H1 (cell line): ENCODE data around the gene ASB13. TPM values are rescaled to one million over a fixed set of nuclear protein-coding genes. Genes with fewer than 3 reads are reported as not detected.
A peak's percentile ranks its signal among the peaks of the same experiment; 100 is the strongest.

ENCODE experiments used
- CTCF ChIA-PET: fragments of 300-600 bp; sonication (Branson Sonifier 250); formaldehyde crosslinking; loops from one replicate; lab custom pipeline; 2021; ENCODE audit not compliant: partially characterized antibody; lab: Charles Lee
- POLR2A ChIA-PET: fragments of 300-600 bp; sonication (Branson Sonifier 250); formaldehyde crosslinking; loops from one replicate; lab custom pipeline; 2021; ENCODE audit warnings: inconsistent platforms; ENCODE audit not compliant: partially characterized antibody; lab: Charles Lee
- DNase-seq, 2 experiments: peaks; one replicate each; pipeline versions ENCODE4 v3.0.0 to v3.0.0-alpha.2; 2010 to 2022; ENCODE audit warnings: low spot score in 2 of 2, low read depth in 1 of 2, mixed read lengths in 1 of 2
- FAIRE-seq: peaks from 2 replicates; lab custom pipeline; 2011; peaks lifted over from hg19 to GRCh38; lab: Jason Lieb, UNC
- H2AFZ ChIP-seq: 2 replicates; pipeline ENCODE4 v1.8.1; 2012; ENCODE audit warnings: low read length, inconsistent platforms
- H2AK5ac ChIP-seq: 2 replicates; pipeline ENCODE4 v1.6.1; 2013; ENCODE audit warnings: low read depth, low read length
- H2BK120ac ChIP-seq: replicated peaks from 2 replicates; pipeline ENCODE3; 2013; ENCODE audit warnings: low read depth, low read length, inconsistent platforms
- H2BK12ac ChIP-seq: 2 replicates; pipeline ENCODE4 v1.6.1; 2013; ENCODE audit warnings: low read depth, low read length
- H2BK15ac ChIP-seq: 2 replicates; pipeline ENCODE4 v1.6.1; 2013; ENCODE audit warnings: low read length
- H2BK20ac ChIP-seq: 2 replicates; pipeline ENCODE4 v1.6.1; 2013; ENCODE audit warnings: low read length
- H2BK5ac ChIP-seq: 2 replicates; pipeline ENCODE4 v1.6.1; 2013; ENCODE audit warnings: low read depth, low read length
- H3K14ac ChIP-seq: 2 replicates; pipeline ENCODE4 v1.6.1; 2013; ENCODE audit warnings: inconsistent platforms; ENCODE audit not compliant: insufficient read length
- H3K18ac ChIP-seq: 2 replicates; pipeline ENCODE4 v1.6.1; 2013; ENCODE audit warnings: low read length; ENCODE audit errors: extremely low read depth
- H3K23ac ChIP-seq: 2 replicates; pipeline ENCODE4 v1.6.1; 2013; ENCODE audit warnings: inconsistent platforms; ENCODE audit not compliant: insufficient read length
- H3K23me2 ChIP-seq: 2 replicates; pipeline ENCODE4 v1.6.1; 2013; ENCODE audit warnings: low read depth, low read length
- H3K27ac ChIP-seq: 2 replicates; pipeline ENCODE4 v1.6.1; 2011; ENCODE audit warnings: low read depth, low read length, inconsistent platforms
- H3K27me3 ChIP-seq, 4 experiments: replicated peaks in 1 of 4; 1 replicate in 1 of 4; 2 replicates in 3 of 4; pipeline versions ENCODE4 v1.6.1 to v1.8.1; 2011 to 2013; ENCODE audit warnings: low read length in 3 of 4, mild to moderate bottlenecking in 3 of 4, inconsistent platforms in 2 of 4, mixed read lengths in 2 of 4, moderate library complexity in 1 of 4; ENCODE audit not compliant: control insufficient read depth in 3 of 4, insufficient read depth in 3 of 4; ENCODE audit errors: extremely low read depth in 1 of 4
- H3K36me3 ChIP-seq, 4 experiments: 2 replicates each; pipeline versions ENCODE4 v1.6.1 to v1.8.1; 2011 to 2013; ENCODE audit warnings: mild to moderate bottlenecking in 4 of 4, low read length in 3 of 4, moderate library complexity in 2 of 4, control low read depth in 1 of 4, inconsistent platforms in 1 of 4; ENCODE audit not compliant: insufficient read depth in 4 of 4, control insufficient read depth in 2 of 4
- H3K4ac ChIP-seq: replicated peaks from 2 replicates; pipeline ENCODE3; 2013; ENCODE audit warnings: low read length, low read depth, mixed read lengths, inconsistent platforms; ENCODE audit not compliant: insufficient read length
- H3K4me1 ChIP-seq, 4 experiments: replicated peaks in 1 of 4; 1 replicate in 1 of 4; 2 replicates in 3 of 4; pipeline versions ENCODE4 v1.6.1 to v1.8.1; 2011 to 2013; ENCODE audit warnings: low read length in 3 of 4, inconsistent platforms in 2 of 4, mixed read lengths in 1 of 4; ENCODE audit not compliant: insufficient read depth in 4 of 4, control insufficient read depth in 3 of 4
- H3K4me2 ChIP-seq, 2 experiments: 2 replicates each; pipeline versions ENCODE4 v1.6.1 to v1.8.1; 2011 to 2013; ENCODE audit warnings: low read depth in 2 of 2, low read length in 2 of 2, control low read depth in 1 of 2, inconsistent platforms in 1 of 2, mild to moderate bottlenecking in 1 of 2; ENCODE audit not compliant: insufficient read depth in 1 of 2
- H3K4me3 ChIP-seq, 4 experiments: fragments of 200-600, 300-600 bp in 1 of 4; sonication (generic), shearing (Covaris generic), sonication (Bioruptor Twin) in 1 of 4; 2 replicates each; pipeline versions ENCODE4 v1.5.1 to v1.8.1; 2011 to 2016; ENCODE audit warnings: low read length in 4 of 4, low read depth in 3 of 4, control low read depth in 2 of 4, inconsistent platforms in 2 of 4, mild to moderate bottlenecking in 2 of 4, mixed read lengths in 1 of 4, moderate library complexity in 1 of 4; ENCODE audit not compliant: insufficient read depth in 2 of 4; ENCODE audit errors: extremely low read depth in 1 of 4
- H3K56ac ChIP-seq: replicated peaks from 2 replicates; pipeline ENCODE3; 2013; ENCODE audit warnings: low read depth, mild to moderate bottlenecking, mixed read lengths, low read length, inconsistent platforms; ENCODE audit not compliant: insufficient read length
- H3K79me1 ChIP-seq: 2 replicates; pipeline ENCODE4 v1.6.1; 2013; ENCODE audit warnings: low read depth, low read length, control low read depth
- H3K79me2 ChIP-seq, 2 experiments: 2 replicates each; pipeline versions ENCODE4 v1.6.1 to v1.8.1; 2012 to 2013; ENCODE audit warnings: low read length in 2 of 2, mild to moderate bottlenecking in 2 of 2, inconsistent platforms in 1 of 2; ENCODE audit not compliant: insufficient read depth in 2 of 2, control insufficient read depth in 1 of 2
- H3K9ac ChIP-seq, 4 experiments: replicated peaks in 1 of 4; 1 replicate in 1 of 4; 2 replicates in 3 of 4; pipeline versions ENCODE4 v1.6.1 to v1.8.1; 2011 to 2013; ENCODE audit warnings: low read depth in 3 of 4, low read length in 3 of 4, control low read depth in 2 of 4, mild to moderate bottlenecking in 2 of 4, moderate library complexity in 2 of 4, inconsistent platforms in 1 of 4; ENCODE audit errors: extremely low read depth in 1 of 4
- H3K9me3 ChIP-seq, 2 experiments: 2 replicates each; pipeline versions ENCODE4 v1.6.1 to v1.8.1; 2012 to 2013; ENCODE audit warnings: mild to moderate bottlenecking in 2 of 2, moderate library complexity in 2 of 2, control low read depth in 1 of 2, inconsistent platforms in 1 of 2, low read depth in 1 of 2, low read length in 1 of 2, mixed read lengths in 1 of 2; ENCODE audit not compliant: insufficient read depth in 2 of 2
- H4K20me1 ChIP-seq, 2 experiments: replicated peaks in 1 of 2; 2 replicates each; pipeline versions ENCODE3 to v1.8.1; 2011 to 2013; ENCODE audit warnings: inconsistent platforms in 2 of 2, low read length in 2 of 2, mild to moderate bottlenecking in 1 of 2; ENCODE audit not compliant: insufficient read depth in 2 of 2, control insufficient read depth in 1 of 2
- H4K5ac ChIP-seq: 2 replicates; pipeline ENCODE4 v1.6.1; 2013; ENCODE audit warnings: low read length, low read depth, mixed read lengths, inconsistent platforms; ENCODE audit not compliant: insufficient read length
- H4K8ac ChIP-seq: 2 replicates; pipeline ENCODE4 v1.8.0; 2013; ENCODE audit warnings: mild to moderate bottlenecking, moderate library complexity, low read length, inconsistent platforms; ENCODE audit not compliant: insufficient read depth; ENCODE audit errors: extremely low read depth
- H4K91ac ChIP-seq: replicated peaks from 2 replicates; pipeline ENCODE3; 2013; ENCODE audit warnings: low read length, mixed read lengths, inconsistent platforms; ENCODE audit not compliant: insufficient read length
- CHD1 ChIP-seq: IDR thresholded peaks from 2 replicates; pipeline ENCODE4 v1.6.1; 2012; ENCODE audit warnings: low read depth, low read length, improper control_type of control experiment
- WGBS, 2 experiments: shearing (Covaris generic) in 1 of 2; methylation state at CpG; one replicate each; pipeline versions ENCODE4 v1.1.6 to v1.1.7; 2013 to 2015; ENCODE audit warnings: low lambda C conversion rate in 2 of 2, mixed read lengths in 2 of 2, inconsistent platforms in 1 of 2, low coverage in 1 of 2, missing lambda C conversion rate in 1 of 2; ENCODE audit not compliant: insufficient replicate concordance in 2 of 2, insufficient coverage in 1 of 2, insufficient read length in 1 of 2; ENCODE audit errors: extremely low coverage in 1 of 2, missing lambda C conversion rate in 1 of 2; 5-methylcytosine and 5-hydroxymethylcytosine counted together
- polyA plus RNA-seq, 7 experiments: library from polyadenylated mRNA; depleted of rRNA in 3 of 7; stranded (reverse) in 5 of 7; unstranded in 2 of 7; fragments of >200 nt in 5 of 7; fragments of 200-250 nt in 2 of 7; gene quantifications; 1 replicate in 5 of 7; 2 replicates in 1 of 7; 4 replicates in 1 of 7; pipeline versions ENCODE4 v1.2.1 to v1.2.3, GENCODE V29; 2011 to 2013; ENCODE audit warnings: missing spikeins in 2 of 7, mixed read lengths in 2 of 7
- total RNA-seq: library from RNA; stranded (reverse); fragmentation: NEBNext Ultra II Directional; extraction: Animal tissue kit (Norgen Biotek cat#: 25700); gene quantifications from 2 replicates; pipeline ENCODE4 v1.2.1, GENCODE V29; 2021
- TF ChIP-seq, protein P1 (sequence below), 3 experiments: IDR thresholded peaks; 1 replicate in 2 of 3; 2 replicates in 1 of 3; pipeline versions ENCODE4 v1.5.1 to v1.6.1; 2011; ENCODE audit warnings: low read length in 3 of 3, mild to moderate bottlenecking in 3 of 3, inconsistent platforms in 2 of 3, low read depth in 1 of 3, moderate library complexity in 1 of 3; ENCODE audit not compliant: insufficient read depth in 1 of 3; ENCODE audit errors: control extremely low read depth in 1 of 3

ASB13 gene
- total and polyA plus RNA-seq, 2 of the 8 experiments (the other 6 are each of a cell fraction or from before 2014, with no cell fraction given) = 12.3 to 20.2 TPM

DNA sequence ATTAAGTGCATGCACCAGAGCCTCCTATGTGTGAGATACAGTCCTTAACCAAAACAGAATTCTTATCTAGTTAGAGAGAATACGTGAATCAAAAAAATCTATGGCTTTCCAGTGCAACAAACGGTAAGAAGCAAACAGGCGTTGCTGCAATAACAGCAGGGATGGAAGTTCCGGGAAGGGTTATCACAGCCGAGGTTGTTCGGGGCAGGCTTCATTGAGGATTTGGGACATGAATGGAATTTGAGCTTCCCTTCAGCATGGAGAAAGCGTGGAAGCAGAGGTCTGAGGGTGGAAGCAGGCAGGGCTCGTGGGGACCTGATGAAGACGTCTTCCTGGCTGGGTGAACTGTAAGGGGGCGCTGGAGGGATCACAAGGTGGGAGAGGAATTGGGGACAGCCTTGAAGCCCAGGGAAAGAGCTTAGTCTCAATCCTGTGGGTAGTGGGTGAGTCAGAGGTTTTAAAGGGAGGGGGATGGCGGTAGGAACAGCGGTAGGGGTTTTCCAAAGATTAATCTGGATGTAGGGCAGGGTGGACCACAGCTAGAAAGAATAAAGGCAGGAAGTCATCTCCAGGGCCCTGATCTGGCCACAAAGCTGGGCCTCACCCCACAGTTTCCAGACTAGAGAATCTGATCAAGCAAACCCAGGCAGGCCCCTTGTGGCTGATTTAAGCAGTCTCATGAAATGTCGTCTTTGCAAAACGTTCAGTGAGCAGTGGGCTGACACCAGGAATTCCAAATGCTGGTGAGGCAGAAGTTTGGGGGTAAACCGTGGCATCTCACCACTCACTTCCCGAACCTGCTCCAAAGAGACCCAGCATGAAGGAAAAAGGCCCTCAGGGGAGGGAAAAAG lies 76.5 kb downstream of the ASB13 start:
- H3K23me2 ChIP-seq = 0 out of 2 replicates have a peak, but pooled peaks cover 2% of the 10 kb centered on the region
- no peak overlapping the region for H3K14ac ChIP-seq
- H2BK20ac ChIP-seq = no peak overlapping the region
- no peak overlapping the region for H2AK5ac ChIP-seq
- no peak overlapping the region for H3K9ac ChIP-seq
- no peak overlapping the region for H4K5ac ChIP-seq
- no peaks in the 10 kb centered on the region for H3K79me2 ChIP-seq
- H3K4me1 ChIP-seq = peaks cover 8 to 24% (median 17%) of the 10 kb centered on the region in 4 experiments
- 0 out of 2 replicates have a peak overlapping the region, but pooled peaks have one; percentile 31 for H2AFZ ChIP-seq
- 71% methylated on average over 16 of the region's 16 CpGs; no CpG with 5 or more reads in 1 of the 2 experiments for WGBS, 2 experiments
- H4K8ac ChIP-seq = peak overlapping the region; percentile 16; the same call in 1 of the 2 replicates
- no peak overlapping the region; the same call in 1 of the 2 replicates for H2BK15ac ChIP-seq
- peak overlapping the region; percentile 78; the same call in 1 of the 2 replicates for H3K18ac ChIP-seq
- H2BK120ac ChIP-seq = no peak overlapping the region
- no peak overlapping the region for H3K4ac ChIP-seq
- no peak overlapping the region for H3K23ac ChIP-seq
- no peaks in the 10 kb centered on the region for H3K79me1 ChIP-seq
- POLR2A ChIA-PET = interaction anchor here (0.6 kb wide), 1 partner anchor 63 kb away, joined by 4 read pairs; no protein-coding TSS in a partner anchor
- no peak overlapping the region for H3K4me3 ChIP-seq
- TF ChIP-seq CHD1 = no peak
- TF ChIP-seq, protein P1, sequence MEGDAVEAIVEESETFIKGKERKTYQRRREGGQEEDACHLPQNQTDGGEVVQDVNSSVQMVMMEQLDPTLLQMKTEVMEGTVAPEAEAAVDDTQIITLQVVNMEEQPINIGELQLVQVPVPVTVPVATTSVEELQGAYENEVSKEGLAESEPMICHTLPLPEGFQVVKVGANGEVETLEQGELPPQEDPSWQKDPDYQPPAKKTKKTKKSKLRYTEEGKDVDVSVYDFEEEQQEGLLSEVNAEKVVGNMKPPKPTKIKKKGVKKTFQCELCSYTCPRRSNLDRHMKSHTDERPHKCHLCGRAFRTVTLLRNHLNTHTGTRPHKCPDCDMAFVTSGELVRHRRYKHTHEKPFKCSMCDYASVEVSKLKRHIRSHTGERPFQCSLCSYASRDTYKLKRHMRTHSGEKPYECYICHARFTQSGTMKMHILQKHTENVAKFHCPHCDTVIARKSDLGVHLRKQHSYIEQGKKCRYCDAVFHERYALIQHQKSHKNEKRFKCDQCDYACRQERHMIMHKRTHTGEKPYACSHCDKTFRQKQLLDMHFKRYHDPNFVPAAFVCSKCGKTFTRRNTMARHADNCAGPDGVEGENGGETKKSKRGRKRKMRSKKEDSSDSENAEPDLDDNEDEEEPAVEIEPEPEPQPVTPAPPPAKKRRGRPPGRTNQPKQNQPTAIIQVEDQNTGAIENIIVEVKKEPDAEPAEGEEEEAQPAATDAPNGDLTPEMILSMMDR (IDR thresholded peaks at IDR 0.05; ENCODE audit: control extremely low read depth in 1 of 3, insufficient read depth in 1 of 3, low read depth in 1 of 3, low read length in 3 of 3) = peak in 1 of 3 experiments; percentile 20; a peak in 1 of 4 replicates
- no peak for FAIRE-seq
- no peaks in the 10 kb centered on the region for H3K9me3 ChIP-seq
- H3K27me3 ChIP-seq = no peaks in the 10 kb centered on the region; a peak in 1 of 7 replicates
- peak overlapping the region; percentile 80; the same call in 1 of the 2 replicates for H2BK12ac ChIP-seq
- H4K91ac ChIP-seq = peak overlapping the region; percentile 15
- DNase-seq = no peak
- no peak overlapping the region for H3K4me2 ChIP-seq
- no peak overlapping the region for H3K56ac ChIP-seq
- H3K27ac ChIP-seq = no peak overlapping the region
- no peaks in the 10 kb centered on the region for H3K36me3 ChIP-seq
- CTCF ChIA-PET = interaction anchor here (0.7 to 1.8 kb wide), 9 partner anchors 13 to 149 kb away, joined by 3 to 10 read pairs (median 3); no protein-coding TSS in a partner anchor
- 0 out of 2 replicates have a peak overlapping the region, but pooled peaks have one; percentile 16 for H2BK5ac ChIP-seq
- no peaks in the 10 kb centered on the region for H4K20me1 ChIP-seq
